ENCODE results near the gene SFMBT2.

DNA sequence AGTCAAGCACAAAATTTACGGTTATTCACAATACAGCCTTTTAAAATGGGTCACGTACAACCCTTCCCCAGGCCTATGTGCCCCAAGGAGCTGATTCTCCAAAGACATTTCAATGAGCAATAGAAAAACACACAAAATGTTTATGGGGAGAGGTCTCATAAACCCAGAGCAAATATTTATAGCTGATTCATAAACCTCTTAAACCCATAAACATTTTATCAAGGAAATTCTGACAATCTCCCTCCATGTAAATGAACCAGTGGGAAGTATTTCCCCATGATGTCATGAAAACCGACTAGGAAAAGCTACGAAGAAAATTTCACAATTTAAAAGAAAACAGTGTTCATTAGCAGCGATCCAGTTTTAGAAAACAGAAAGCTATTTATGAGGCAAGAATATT is 36.0 kb downstream of the SFMBT2 start:
- TF ChIP-seq EZH2phosphoT487 (IDR thresholded peaks at IDR 0.05; ENCODE audit: borderline replicate concordance, low read length), result no peak
- TF ChIP-seq, protein P1, sequence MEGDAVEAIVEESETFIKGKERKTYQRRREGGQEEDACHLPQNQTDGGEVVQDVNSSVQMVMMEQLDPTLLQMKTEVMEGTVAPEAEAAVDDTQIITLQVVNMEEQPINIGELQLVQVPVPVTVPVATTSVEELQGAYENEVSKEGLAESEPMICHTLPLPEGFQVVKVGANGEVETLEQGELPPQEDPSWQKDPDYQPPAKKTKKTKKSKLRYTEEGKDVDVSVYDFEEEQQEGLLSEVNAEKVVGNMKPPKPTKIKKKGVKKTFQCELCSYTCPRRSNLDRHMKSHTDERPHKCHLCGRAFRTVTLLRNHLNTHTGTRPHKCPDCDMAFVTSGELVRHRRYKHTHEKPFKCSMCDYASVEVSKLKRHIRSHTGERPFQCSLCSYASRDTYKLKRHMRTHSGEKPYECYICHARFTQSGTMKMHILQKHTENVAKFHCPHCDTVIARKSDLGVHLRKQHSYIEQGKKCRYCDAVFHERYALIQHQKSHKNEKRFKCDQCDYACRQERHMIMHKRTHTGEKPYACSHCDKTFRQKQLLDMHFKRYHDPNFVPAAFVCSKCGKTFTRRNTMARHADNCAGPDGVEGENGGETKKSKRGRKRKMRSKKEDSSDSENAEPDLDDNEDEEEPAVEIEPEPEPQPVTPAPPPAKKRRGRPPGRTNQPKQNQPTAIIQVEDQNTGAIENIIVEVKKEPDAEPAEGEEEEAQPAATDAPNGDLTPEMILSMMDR (IDR thresholded peaks at IDR 0.05; ENCODE audit: low read depth, low read length, poor library complexity, severe bottlenecking), result no peak
